Cardiac fibroblast (primary cell): ENCODE data around the gene LMOD3.
A peak's percentile ranks its signal among the peaks of the same experiment; 100 is the strongest.

Experiments used
- DNase-seq, 2 donors: peaks; one replicate each; pipeline versions ENCODE4 v3.0.0 to v3.0.0-alpha.2; 2010; ENCODE audit warnings: low read depth in 2 of 2
- H3K4me3 ChIP-seq, 2 donors: replicated peaks in 1 of 2; 1 replicate in 1 of 2; 2 replicates in 1 of 2; pipeline ENCODE4 v1.5.1; 2011; ENCODE audit warnings: low read depth in 2 of 2, low read length in 2 of 2, mild to moderate bottlenecking in 2 of 2, moderate library complexity in 1 of 2
- CTCF ChIP-seq: IDR thresholded peaks from one replicate; pipeline ENCODE4 v1.5.1; 2011; ENCODE audit warnings: low read depth, mild to moderate bottlenecking, low read length, inconsistent platforms

Gene LMOD3

DNA sequence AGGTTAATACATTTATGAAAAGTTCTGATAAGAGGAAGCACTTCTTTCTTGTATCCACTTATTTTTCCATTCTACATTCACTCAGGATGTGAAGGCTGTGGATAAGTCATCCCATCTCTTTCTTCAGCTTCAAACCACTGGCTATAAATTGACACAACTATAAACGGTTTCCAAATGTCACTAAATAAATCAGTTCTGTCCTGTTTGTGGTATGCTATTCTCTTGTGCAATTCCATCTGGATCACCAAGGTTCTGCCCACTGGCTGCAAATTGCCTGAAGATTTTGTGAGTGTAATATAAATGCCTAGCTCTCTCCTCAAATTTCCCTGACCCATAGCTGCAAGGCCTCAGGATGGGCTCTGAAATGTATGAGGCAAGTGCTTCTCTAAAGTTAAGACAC, 7.1 kb upstream of the LMOD3 start:
- H3K4me3 ChIP-seq: no peak overlapping the region
- TF ChIP-seq CTCF: no peak
- DNase-seq: no peak

GRCh38 chr3:69128509-69128908, 6.1 kb upstream of the LMOD3 start:
- no peak for DNase-seq
- no peak for TF ChIP-seq CTCF
- no peak overlapping the region for H3K4me3 ChIP-seq

- H3K4me3 ChIP-seq: no peak overlapping the region
Observed at GRCh38 chr3:69126999-69127398, 4.6 kb upstream of the LMOD3 start.

GRCh38 chr3:69126216-69126615, 3.8 kb upstream of the LMOD3 start:
- no peak overlapping the region for H3K4me3 ChIP-seq
- DNase-seq: no peak
- no peak for TF ChIP-seq CTCF

More at GRCh38 chr3:69126999-69127398, 4.6 kb upstream of the LMOD3 start:
- no peak for DNase-seq
- no peak for TF ChIP-seq CTCF

DNA sequence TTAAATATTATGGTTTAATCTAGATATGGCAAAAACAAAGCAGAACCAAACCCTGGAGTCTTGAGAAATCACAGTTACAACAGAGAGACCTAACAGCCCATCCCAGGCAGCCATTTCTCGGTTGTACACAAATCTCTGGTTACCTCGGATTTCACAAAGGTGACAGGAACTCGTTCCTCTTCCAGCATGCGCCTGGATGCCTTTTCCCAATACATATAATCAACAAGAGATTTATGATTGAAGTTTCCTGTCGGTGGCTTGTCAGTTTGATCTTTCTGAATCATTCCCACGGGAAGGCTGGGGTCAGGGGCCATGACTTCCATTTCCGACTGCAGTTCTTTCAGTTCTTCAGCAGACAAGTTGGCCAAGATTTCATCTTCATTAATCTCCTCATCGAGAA, 445 bp downstream of the LMOD3 start:
- TF ChIP-seq CTCF: no peak
- H3K4me3 ChIP-seq: no peak overlapping the region
- DNase-seq: no peak

- no peak overlapping the region for H3K4me3 ChIP-seq
- DNase-seq: no peak
- TF ChIP-seq CTCF: no peak
Observed at GRCh38 chr3:69121513-69121912, 882 bp downstream of the LMOD3 start.

DNA sequence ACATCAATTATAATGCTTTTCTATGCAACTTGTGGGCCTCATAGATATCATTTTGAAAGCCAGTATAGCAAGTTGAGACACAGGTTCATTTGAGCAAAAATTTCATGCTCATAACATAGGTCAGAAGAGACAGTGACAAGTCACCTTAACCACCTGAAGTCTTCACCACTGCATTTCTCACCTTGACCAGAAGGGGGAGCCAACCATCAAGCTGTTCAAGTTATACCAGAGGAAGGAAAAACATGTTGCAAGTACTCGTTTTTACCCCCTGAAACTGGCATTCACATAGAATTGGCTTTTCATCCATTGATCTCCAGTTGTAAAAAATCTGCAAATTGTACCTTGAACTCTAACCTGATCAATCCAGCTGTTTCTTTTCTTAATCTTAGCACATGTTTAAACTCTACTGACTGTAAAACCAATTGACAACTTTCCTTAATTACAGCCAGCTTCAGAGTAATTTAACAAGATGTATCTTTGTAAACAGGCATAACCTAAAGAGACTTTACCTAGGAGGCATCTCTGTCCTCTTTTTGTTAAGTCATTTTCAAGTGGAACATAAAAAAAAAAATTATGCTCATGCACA, 1.4 kb downstream of the LMOD3 start:
- H3K4me3 ChIP-seq: no peak overlapping the region
- DNase-seq: peak; percentile 81 to 87
- peak; percentile 94 for TF ChIP-seq CTCF
